ENCODE results near the gene TFF1.
"Not testable (repeated sequence)": the region's sequence is repeated elsewhere in the genome, so short reads cannot be mapped to it uniquely, and the experiment has no call there.

TFF1 gene

GRCh38 chr21:42366292-42367010, at the start of gene TFF1:
TSS of gene TFF1 (minus strand) at chr21:42366535. CDS start at chr21:42366495, 40 bp downstream.
- DNase-seq: no peak

DNA sequence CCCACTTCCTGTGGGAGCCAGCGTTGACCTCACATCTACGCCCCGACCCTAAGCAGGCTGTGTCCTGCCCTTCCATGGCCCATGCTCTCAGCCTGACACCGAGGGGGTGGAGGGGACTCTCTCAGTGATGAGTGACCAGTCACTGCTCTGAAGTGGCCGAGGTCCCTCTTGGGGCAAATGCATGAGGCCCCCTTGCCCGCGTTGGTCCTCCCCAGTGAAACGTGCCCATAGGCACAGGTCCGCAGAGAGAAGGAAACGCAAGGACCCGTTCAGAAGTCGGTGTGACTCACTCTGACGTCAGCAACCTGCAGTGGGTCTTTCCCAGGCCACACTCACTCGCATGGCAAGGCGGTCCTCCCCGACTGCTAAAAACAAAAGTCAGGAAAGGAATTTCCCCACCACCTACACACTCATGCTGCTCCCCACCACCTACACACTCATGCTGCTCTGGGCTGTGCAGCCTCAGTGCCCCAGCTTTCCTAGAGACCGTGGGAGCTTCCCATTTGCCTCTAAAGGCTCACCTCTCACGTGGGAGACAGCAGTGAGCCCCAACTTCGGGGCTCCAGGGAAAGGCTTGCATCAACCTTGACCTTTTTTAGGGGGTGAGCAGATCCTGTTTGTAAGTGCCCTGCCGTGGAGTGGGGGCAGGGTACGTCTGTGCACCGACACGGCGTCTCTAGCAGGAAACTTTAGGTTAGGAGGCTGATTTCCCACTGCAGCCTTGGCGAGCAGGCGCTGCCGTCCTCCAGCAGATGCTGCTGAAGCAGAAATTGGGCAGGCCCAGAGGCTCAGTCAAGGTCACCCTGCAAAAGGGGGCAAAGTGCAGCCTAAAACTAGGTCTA, 48.8 kb upstream of the TFF1 start:
- DNase-seq: no peak

GRCh38 chr21:42414553-42414927, 48.2 kb upstream of the TFF1 start:
- DNase-seq: no peak

- no peak for DNase-seq
Observed at GRCh38 chr21:42414066-42414465, 47.7 kb upstream of the TFF1 start.

- no peak for DNase-seq
Observed at GRCh38 chr21:42413500-42413899, 47.2 kb upstream of the TFF1 start.

DNA sequence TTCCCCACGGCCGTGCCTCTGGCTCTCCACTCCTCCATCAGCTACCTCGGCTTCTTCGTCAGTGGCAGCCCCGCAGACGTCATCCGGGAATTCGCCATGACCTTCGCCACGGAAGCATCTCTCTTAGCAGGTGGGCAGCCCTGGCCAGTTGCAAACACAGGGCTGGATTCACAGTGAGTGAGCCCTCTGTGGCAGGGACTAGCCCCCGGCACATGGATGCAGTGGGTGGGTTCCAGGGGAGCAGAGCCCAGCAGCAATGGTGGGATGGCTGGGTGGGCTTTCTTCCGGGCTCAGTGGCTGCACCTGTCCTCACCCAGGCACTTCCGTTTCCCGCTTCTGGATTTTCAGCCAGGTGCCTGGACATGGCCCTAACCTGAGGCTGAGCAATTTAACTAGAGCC, 46.8 kb upstream of the TFF1 start:
- no peak for DNase-seq

- no peak for DNase-seq
Observed at GRCh38 chr21:42412636-42412933, 46.2 kb upstream of the TFF1 start.

GRCh38 chr21:42411891-42412635, 45.7 kb upstream of the TFF1 start:
- no peak for DNase-seq

DNA sequence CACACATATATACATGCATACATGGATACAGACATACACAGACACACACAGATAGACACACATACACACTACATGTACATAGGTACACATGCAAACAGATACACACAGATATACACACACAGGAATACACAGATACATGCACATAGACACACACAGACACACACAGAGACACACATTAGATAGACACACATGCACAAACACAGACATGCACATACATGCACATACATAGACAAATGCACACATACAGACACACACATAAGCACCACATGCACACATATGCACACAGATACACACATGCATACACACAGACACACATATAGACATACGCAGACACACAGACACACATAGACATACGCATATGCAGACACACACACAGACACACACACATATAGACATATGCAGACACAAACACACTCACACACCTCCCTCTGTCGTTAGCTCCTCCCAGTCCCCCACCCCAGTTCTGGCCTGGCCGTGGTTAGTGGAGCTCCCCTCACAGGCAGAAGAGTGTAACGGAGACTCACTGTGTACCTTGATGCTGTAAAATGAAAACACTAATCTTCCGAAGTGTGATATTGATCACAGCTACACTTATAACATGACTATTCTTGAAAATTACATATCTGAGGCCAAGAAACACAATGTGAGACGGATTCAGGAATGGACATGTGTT, 45.0 kb upstream of the TFF1 start:
- DNase-seq: no peak

DNA sequence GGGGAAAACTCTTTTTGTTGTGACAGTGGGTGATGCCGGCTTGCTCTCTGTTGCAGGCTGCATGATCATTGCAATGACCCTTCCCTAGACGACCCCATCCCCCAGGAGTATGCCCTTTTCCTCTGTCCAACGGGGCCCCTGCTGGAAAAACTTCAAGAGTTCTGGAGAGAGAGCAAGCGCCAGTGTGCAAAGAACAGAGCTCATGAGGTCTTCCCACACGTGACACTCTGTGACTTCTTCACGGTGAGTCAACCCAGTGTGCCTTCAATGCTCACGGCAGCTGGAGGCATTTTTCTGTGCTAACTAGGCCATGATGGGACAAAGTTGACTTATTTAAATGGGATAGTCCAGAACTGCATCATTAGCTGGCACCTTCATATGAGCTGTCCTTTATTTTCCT, 43.0 kb upstream of the TFF1 start:
- DNase-seq: no peak

DNA sequence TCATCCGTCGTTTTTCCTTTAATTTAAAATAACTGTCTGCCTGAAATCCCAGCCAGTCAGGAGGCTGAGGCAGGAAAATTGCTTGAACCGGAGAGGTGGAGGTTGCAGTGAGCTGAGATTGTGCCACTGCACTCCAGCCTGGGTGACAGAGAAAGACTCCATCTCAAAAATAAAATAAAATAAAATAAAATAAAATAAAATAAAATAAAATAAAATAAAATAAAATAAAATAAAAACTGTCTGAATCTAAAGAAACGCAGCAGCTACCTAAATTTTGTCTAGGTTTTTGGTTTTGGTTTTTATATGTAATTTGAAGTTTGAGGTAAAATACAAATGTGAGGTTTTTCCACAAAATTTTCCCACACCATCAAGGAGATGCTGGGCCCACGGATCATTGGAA, 42.4 kb upstream of the TFF1 start:
- not testable (repeated sequence) for DNase-seq

DNA sequence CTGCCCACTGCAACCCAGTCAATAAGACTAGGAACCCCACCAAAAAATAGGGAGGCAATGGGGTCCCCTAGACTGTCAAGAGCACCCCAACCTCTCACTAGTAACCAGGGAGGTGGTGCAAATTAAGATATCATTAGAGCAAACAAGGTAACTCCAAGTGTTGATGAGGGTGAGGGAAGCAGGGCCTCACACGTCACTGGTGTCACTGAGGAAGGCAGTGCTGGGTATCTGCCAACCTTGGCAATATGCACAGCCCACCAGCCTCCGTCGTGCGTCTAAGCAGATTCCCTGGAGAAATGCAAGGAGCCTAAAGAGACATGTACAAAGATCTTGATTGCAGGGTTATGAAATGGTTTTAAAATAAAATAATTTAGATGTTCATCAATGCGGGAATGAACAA, 41.1 kb upstream of the TFF1 start:
- no peak for DNase-seq

GRCh38 chr21:42406866-42407265, 40.5 kb upstream of the TFF1 start:
- DNase-seq: no peak

GRCh38 chr21:42406201-42406621, 39.9 kb upstream of the TFF1 start:
- DNase-seq: no peak

DNA sequence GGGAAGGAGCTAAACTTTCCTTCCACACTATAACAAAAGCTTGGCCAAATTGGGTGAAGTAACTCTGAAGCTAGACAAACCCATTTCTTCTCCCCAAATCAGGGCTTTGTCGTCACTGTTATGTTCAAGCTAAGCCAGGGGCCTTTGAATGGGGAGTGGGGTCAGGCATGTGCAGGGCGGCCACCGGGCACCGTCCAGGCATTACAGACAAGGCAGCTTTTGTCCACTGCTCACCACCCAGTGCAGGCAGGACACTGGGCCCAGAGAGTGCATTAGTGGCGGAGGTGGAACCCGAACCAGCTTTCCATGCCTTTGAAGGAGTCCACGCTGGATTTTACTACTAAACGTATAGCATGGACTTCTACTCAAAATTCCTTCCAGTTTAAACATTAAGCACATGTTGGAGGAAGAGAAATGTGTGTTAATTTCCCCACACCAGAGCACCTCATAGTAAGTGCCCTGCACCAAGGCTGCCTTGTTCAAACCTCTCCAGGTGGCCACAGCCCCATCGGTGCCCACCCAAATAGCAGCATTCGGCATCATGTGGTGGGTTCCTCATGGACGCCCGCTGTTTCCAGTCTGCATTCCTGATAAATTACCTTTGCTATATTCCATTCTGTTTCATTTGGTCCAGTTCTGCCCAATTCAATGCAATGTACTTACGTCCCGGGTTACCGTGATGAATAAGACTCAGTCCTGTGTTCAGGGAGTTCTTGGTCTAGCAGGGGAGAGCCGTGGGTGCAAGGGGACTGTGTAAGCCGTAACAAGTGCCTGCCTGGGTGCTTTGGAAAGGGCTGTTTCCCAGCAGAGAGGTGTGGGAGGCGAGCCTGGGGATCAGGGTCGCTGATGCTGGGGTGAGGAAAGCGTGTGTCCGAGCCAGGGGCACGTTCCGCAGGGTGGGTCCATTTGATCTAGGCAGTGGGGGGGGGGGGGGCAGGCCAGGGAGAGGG, 39.0 kb upstream of the TFF1 start:
- no peak for DNase-seq

DNA sequence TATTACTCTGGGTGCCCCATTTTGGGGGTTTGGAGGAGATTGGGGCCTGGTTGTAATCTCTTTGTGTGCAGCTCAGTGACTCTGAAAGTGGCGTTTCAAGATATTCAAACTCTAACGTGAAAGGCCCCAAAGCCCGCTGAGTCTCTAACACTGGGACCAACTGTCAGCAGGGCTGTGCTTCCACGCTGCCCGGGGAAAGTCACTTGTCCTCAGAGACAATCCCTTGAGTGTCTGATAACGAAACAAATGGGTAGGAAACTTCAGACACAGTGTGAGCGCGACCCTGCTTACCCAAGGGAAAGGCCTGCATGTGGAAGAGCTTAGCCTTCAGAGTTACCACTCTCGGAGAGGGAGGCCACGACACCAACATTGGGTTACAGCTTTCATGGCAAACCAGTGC, 38.2 kb upstream of the TFF1 start:
- DNase-seq: no peak

DNA sequence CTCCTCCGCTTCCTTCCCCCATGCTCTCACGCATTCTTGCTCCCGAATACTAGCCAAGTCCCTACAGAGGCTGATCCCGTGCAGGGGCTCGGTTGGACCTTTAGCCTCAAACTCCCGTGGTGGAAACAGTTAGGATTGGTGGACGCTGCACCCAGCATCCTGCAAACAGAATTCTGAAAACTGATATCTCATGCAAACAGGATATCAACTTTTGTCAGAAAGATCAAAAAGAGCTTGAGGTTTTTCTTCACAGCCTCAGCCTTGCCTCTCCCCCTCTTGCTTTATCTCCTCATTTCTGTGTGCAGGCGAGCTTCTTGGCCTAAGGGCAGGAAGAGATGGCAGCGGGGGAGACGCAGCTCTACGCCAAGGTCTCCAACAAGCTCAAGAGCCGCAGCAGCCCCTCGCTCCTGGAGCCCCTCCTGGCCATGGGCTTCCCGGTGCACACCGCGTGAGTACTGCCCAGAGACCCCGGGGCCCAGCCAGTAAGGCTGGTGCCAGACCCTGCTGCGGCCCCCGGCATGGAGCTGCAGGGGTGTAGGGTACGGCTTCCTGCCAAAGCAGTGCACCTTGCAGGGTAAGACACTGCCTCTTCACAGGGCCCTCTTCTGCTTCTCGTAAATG, 37.4 kb upstream of the TFF1 start, which contains the start of gene UBASH3A:
TSS of gene UBASH3A (plus strand) at position 292 of the 621 bp plus-strand sequence. CDS start at position 336, 44 bp downstream.
- DNase-seq: no peak

DNA sequence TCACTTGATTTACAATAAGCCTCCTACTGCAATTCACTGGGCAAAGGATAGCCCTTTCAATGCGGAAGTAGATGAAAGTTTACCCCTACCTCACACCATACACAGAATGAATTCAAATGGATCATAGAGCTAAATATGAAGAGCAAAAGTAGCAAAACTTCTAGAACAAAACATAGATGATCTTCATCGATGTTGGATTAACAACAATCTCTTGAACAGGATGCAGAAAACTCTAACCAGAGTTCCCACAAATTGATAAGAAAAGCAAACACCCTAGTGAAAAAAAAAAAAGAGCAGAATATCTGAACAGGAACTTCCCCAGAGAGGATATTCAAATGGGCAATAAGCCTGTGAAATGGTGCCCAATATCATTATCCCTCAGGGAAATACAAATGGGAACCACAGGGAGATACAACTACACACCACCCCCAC, 35.5 kb upstream of the TFF1 start:
- DNase-seq: no peak

DNA sequence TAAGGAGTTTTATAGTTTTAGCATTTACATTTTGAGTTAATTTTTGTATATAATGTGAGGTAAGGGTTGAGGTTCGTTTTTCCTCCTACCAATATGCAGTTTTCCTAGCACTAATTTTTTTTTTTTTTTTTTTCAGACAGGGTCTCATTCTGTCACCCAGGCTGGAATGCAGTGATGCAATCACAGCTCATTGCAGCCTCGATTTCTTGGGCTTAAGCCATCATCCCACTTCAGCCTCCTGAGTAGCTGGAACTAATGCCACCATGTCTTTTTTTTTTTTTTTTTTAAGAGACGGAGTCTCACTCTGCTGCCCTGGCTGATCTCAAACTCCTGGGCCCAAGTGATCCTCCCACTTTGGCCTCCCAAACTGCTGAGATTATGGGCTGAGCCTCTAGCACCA, 34.8 kb upstream of the TFF1 start:
- no peak for DNase-seq

DNA sequence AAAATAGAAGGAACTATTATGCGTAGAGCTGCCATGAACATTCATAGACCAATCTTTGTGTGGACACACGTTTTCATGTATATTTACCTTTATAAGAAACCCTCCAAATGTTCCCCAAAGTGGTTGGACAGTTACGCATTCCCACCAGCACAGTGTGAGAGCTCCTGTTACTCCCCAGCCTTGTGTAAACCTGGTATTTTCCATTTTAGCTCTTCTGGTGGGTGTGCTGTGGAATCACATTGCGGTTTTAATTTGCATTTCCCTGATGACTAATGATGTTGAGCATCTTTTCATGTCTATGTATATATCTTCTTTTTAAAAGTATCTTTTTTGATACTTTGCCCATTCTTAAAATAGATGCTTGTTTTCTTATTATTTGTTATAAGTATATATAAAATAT, 34.2 kb upstream of the TFF1 start:
- DNase-seq: no peak

- no peak for DNase-seq
Observed at GRCh38 chr21:42398436-42399028, 32.2 kb upstream of the TFF1 start.
